PC-3 (cell line): Measurements from ENCODE around the gene CCDC102A. TPM values are rescaled to one million over a fixed set of nuclear protein-coding genes. Genes with fewer than 3 reads are reported as not detected.

Experiments used
- ATAC-seq: fragments of 200-7000 bp; cut with Tn5 transposase; 2 replicates; pipeline ENCODE4 v1.9.1; 2020; ENCODE audit warnings: mild to moderate bottlenecking, moderate library complexity
- BruUV-seq: library from RNA; stranded (reverse); fragments of 400-500 nt; replicated peaks from 2 replicates; lab custom pipeline; 2021; lab: Mats Ljungman, UMichigan
- CTCF ChIA-PET: fragments of 300-600 bp; sonication (Branson Sonifier 250); formaldehyde crosslinking; loops from one replicate; lab custom pipeline; 2022; ENCODE audit warnings: antibody characterized with exemption; lab: Charles Lee
- POLR2A ChIA-PET: fragments of 300-600 bp; sonication (Branson Sonifier 250); formaldehyde crosslinking; loops from one replicate; lab custom pipeline; 2022; ENCODE audit warnings: antibody characterized with exemption; ENCODE audit not compliant: unreplicated experiment; lab: Charles Lee
- DNase-seq: peaks from one replicate; pipeline ENCODE4 v3.0.0-alpha.2; 2015
- H2AFZ ChIP-seq: fragments of 300-600 bp; sonication (generic); 2 replicates; pipeline ENCODE4 v1.6.0; 2016; ENCODE audit warnings: antibody characterized with exemption, low read length
- H3F3A ChIP-seq: fragments of 300-600 bp; sonication (generic); one replicate; pipeline ENCODE4 v1.6.0; 2017; ENCODE audit warnings: antibody characterized with exemption, low read length, control low read depth, mild to moderate bottlenecking; ENCODE audit not compliant: unreplicated experiment
- H3K27ac ChIP-seq: fragments of 300-600 bp; sonication (generic); 2 replicates; pipeline ENCODE4 v1.5.1; 2016; ENCODE audit warnings: mild to moderate bottlenecking, low read length
- H3K27me3 ChIP-seq: fragments of 300-600 bp; sonication (generic); 2 replicates; pipeline ENCODE4 v1.6.1; 2016; ENCODE audit warnings: low read length, mixed read lengths
- H3K36me3 ChIP-seq: fragments of 300-600 bp; sonication (generic); 2 replicates; pipeline ENCODE4 v1.6.1; 2016; ENCODE audit warnings: low read depth, mixed run types, low read length, mixed read lengths
- H3K4me1 ChIP-seq: fragments of 300-600 bp; sonication (generic); 2 replicates; pipeline ENCODE4 v1.5.1; 2016; ENCODE audit warnings: low read length; ENCODE audit not compliant: insufficient read depth
- H3K4me2 ChIP-seq: fragments of 300-600 bp; sonication (generic); 2 replicates; pipeline ENCODE4 v1.6.0; 2016; ENCODE audit warnings: low read length
- H3K4me3 ChIP-seq: fragments of 300-600 bp; sonication (generic); 2 replicates; pipeline ENCODE4 v1.5.1; 2016; ENCODE audit warnings: mild to moderate bottlenecking, low read length, mixed read lengths
- H3K79me2 ChIP-seq: fragments of 300-600 bp; sonication (generic); 2 replicates; pipeline ENCODE4 v1.6.1; 2017; ENCODE audit warnings: low read length, mixed read lengths
- H3K9ac ChIP-seq: fragments of 300-600 bp; sonication (generic); 2 replicates; pipeline ENCODE4 v1.6.0; 2016; ENCODE audit warnings: mild to moderate bottlenecking, low read length
- H3K9me2 ChIP-seq: fragments of 300-600 bp; sonication (generic); replicated peaks from 2 replicates; pipeline ENCODE4 v1.6.1; 2016; ENCODE audit warnings: mixed run types, low read length, mixed read lengths
- H3K9me3 ChIP-seq: fragments of 300-600 bp; sonication (generic); 2 replicates; pipeline ENCODE4 v1.6.1; 2016; ENCODE audit warnings: low read length, mixed read lengths
- H4K20me1 ChIP-seq: fragments of 300-600 bp; sonication (generic); 2 replicates; pipeline ENCODE4 v1.6.1; 2016; ENCODE audit warnings: low read length, mixed read lengths
- CTCF ChIP-seq: fragments of 300-600 bp; sonication (generic); conservative IDR thresholded peaks from 2 replicates; pipeline ENCODE4 v1.5.1; 2017; ENCODE audit warnings: antibody characterized with exemption, low read depth, mild to moderate bottlenecking, low read length
- EZH2 ChIP-seq: fragments of 300-600 bp; sonication (generic); IDR thresholded peaks from one replicate; pipeline ENCODE4 v1.6.1; 2017; ENCODE audit warnings: antibody characterized with exemption, mild to moderate bottlenecking, low read length; ENCODE audit not compliant: unreplicated experiment
- EZH2phosphoT487 ChIP-seq: fragments of 300-600 bp; sonication (generic); IDR thresholded peaks from 2 replicates; pipeline ENCODE4 v1.6.1; 2018; ENCODE audit warnings: mild to moderate bottlenecking, antibody characterized with exemption, low read length, borderline replicate concordance
- intact Hi-C: fragments of 100-400 bp; cut with micrococcal nuclease; formaldehyde crosslinking; loops from 2 replicates; pipeline ENCODE4 v1.9.0; 2023
- total RNA-seq: library from RNA; depleted of rRNA; stranded (reverse); fragments of >200 nt; gene quantifications from 2 replicates; pipeline ENCODE4 v1.2.3, GENCODE V29; 2014

CCDC102A gene
- total RNA-seq, 1 experiment from 2014 or later: 12.7 TPM

- H3K79me2 ChIP-seq: no peaks in the 10 kb centered on the region
- H3K27ac ChIP-seq: no peak overlapping the region
- no peaks in the 10 kb centered on the region for H4K20me1 ChIP-seq
- H3K9me3 ChIP-seq: no peaks in the 10 kb centered on the region
- H3K4me2 ChIP-seq: no peak overlapping the region
- no peaks in the 10 kb centered on the region for H3F3A ChIP-seq
- intact Hi-C loops: no loop called here
- peak; percentile 49 for TF ChIP-seq CTCF
- no peak for TF ChIP-seq EZH2
- no peak for TF ChIP-seq EZH2phosphoT487
- ChIA-PET CTCF (no interaction called here), POLR2A (no interaction called here)
- H3K9ac ChIP-seq: no peak overlapping the region
- peaks cover 3% of the 10 kb centered on the region; the same call in 1 of the 2 replicates for H3K36me3 ChIP-seq
- no peak overlapping the region for H2AFZ ChIP-seq
- no TSS peak for BruUV-seq
- H3K27me3 ChIP-seq: no peaks in the 10 kb centered on the region
- no peaks in the 10 kb centered on the region for H3K9me2 ChIP-seq
- DNase-seq (peak; percentile 15), ATAC-seq (peak; percentile 73)
- no peak overlapping the region for H3K4me3 ChIP-seq
- H3K4me1 ChIP-seq: no peaks in the 10 kb centered on the region
Observed at GRCh38 chr16:57475711-57476339, 60.5 kb downstream of the CCDC102A start.

GRCh38 chr16:57474671-57475661 lies 61.4 kb downstream of the CCDC102A start:
- Histone ChIP-seq H3K4me2 (no peak overlapping the region), H2AFZ (no peak overlapping the region), H3F3A (no peaks in the 10 kb centered on the region), H3K9me3 (no peaks in the 10 kb centered on the region), H3K27me3 (no peaks in the 10 kb centered on the region), H3K79me2 (no peaks in the 10 kb centered on the region), H4K20me1 (no peaks in the 10 kb centered on the region), H3K4me1 (no peaks in the 10 kb centered on the region), H3K9ac (no peak overlapping the region), H3K4me3 (no peak overlapping the region), H3K27ac (no peak overlapping the region), H3K9me2 (no peaks in the 10 kb centered on the region), H3K36me3 (peaks cover 12% of the 10 kb centered on the region; the same call in 1 of the 2 replicates)
- ATAC-seq (no peak), DNase-seq (no peak)
- no peak for TF ChIP-seq EZH2
- no peak for TF ChIP-seq EZH2phosphoT487
- TF ChIP-seq CTCF: no peak
- intact Hi-C loops: no loop called here
- POLR2A ChIA-PET: no interaction called here
- BruUV-seq: no TSS peak
- CTCF ChIA-PET: no interaction called here
